Mesenteric fat pad (tissue), 1 donor: ENCODE data around the gene IGLL5. TPM values are rescaled to one million over a fixed set of nuclear protein-coding genes. Genes with fewer than 3 reads are reported as not detected.

Source experiments
- DNase-seq: peaks from one replicate; pipeline ENCODE4 v3.0.0-alpha.2; 2020; ENCODE audit warnings: low spot score
- total RNA-seq: library from RNA; stranded (reverse); fragmentation: NEBNext Ultra II Directional; extraction: Animal tissue kit (Norgen Biotek cat#: 25700); gene quantifications from one replicate; pipeline ENCODE4 v1.2.1, GENCODE V29; 2021
- donor health status: DM: yes; HTN: yes; CAD: no.

Gene IGLL5
- total RNA-seq, 1 donor from 2014 or later = not detected

DNA sequence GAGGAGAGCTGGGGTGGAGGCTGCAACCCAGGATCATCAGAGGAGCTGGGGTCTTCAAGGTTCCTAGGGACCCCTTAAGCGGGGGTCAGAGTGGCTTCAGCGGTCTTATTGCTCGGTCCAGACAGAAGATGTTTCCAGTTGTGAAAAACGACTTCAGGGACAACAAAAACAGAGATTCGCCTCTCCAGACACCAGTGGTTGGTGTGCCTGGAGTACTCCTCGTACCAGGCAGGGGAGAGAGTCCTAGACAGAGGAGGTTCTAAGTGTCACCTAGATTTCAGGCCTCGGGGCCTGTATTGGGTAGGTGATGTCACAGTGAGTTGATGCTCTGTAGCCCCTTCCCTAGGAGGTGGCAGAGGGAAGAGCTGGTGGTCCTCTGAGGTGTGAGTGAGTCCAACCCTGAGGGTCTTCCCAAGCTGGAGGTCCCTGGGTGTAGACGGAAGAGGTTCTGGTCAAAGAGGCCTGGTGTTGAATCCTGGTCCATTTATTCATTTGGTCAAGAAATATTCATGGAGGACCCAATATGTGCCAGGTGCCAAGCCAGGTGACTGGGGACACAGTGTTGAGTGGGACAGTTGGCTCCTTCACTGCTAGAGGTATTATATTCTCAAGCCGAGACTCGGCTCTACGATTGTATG, 4.4 kb upstream of the IGLL5 start:
- DNase-seq = peak; percentile 55

DNA sequence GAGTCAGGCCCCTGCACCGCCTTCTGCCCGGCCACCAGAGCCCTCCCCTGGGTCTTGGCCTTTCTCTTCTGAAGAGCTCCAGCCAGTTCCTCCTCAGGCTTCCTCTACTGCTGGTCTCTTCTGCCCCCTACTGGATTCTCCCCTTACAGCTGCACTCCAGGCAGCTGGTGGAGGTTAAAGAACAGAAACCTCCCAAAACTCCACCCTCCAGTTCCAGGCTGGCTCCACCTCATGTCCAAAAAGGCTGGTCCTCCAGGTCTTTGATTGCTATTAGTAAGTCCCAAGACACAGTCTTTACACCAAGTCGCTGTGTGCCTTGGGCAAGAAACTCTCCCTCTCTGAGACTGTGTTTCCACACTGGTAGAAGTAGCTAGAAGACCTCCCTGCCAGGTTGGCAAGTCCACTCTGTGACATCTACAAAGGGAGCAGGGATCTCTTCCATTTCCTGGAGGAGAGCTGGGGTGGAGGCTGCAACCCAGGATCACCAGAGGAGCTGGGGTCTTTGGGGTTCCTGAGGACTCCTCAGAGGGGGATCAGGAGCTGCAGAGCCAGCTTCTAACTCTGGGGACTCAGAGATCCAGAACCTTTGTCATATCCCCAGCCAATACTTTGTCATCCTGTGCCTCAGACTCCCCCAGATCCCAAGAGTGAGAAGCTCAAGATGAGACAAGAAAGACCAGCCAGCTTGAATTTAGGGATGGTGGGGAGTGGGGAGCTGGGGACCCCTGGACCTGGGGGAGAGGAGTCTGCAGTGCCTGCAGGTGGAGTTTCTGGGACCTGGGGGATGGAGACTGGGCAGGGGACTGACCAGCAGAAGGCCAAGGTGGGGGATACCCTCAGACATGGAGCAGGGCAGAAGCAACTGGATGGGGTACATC, 3.4 kb upstream of the IGLL5 start:
- DNase-seq = peak; percentile 65

DNA sequence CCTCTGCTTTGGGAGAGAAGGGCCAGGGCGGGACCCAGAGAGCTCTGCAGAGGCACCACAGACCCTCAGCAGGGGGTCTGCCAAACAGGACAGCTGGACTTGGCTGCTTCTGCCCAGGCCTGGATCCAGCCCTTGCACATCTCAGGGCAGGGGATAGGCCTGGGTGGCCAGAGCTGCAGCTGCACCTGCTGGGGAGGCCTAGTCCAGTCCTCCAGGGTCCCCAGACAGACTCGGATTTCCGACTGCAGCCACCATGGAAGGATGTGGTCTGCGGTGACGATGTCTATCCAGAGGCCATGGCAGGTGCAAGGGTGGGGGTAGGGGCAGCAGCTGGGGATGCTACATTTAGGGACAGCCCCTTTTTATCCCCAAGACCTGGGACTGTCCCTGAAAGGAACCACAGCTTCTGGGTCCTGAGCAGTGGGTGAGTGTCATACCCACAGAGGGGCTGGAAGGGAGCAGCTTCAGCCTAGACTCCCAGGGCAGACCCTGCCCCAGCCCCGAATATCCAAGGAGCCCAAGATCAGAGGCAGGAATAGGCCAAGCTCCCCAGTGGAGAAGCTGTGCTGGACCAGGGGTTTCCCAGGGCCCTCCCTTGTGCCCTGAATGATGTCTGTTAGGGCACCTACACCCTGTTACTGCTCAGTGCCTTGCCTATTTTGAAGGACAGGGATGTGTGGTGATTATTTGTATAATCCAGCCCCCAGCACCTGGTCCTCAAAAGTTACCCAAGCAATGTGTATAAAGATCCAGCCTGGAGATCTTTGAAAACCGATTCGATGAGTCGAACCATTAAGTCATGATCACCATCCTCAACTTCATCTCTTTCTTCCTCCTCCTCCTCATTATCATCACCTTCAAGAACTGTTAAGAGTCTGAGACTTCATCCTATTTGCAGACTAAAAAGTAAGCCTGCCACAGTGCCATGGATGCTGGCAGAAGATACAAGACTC, 2.5 kb upstream of the IGLL5 start:
- peak; percentile 69 for DNase-seq

DNA sequence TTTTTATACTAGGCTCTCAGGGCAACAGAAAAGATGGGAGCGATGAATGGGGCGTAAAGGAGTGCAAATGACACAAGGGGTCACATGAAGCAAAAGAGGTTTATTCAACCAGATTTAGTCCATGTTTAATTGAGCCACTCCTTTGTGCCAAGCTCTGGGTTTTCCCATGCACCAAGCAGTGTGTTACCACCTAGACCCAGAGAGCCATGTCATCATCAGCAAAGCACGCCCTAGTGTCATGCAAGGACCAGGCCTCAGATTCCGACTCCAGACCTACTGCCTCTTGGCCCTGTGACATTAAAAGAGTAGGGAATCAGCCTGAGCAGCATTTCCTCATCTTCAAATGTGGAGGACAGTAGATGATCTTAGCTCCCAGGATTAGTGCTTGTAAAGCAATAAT, 1.1 kb upstream of the IGLL5 start:
- peak; percentile 6 for DNase-seq

DNA sequence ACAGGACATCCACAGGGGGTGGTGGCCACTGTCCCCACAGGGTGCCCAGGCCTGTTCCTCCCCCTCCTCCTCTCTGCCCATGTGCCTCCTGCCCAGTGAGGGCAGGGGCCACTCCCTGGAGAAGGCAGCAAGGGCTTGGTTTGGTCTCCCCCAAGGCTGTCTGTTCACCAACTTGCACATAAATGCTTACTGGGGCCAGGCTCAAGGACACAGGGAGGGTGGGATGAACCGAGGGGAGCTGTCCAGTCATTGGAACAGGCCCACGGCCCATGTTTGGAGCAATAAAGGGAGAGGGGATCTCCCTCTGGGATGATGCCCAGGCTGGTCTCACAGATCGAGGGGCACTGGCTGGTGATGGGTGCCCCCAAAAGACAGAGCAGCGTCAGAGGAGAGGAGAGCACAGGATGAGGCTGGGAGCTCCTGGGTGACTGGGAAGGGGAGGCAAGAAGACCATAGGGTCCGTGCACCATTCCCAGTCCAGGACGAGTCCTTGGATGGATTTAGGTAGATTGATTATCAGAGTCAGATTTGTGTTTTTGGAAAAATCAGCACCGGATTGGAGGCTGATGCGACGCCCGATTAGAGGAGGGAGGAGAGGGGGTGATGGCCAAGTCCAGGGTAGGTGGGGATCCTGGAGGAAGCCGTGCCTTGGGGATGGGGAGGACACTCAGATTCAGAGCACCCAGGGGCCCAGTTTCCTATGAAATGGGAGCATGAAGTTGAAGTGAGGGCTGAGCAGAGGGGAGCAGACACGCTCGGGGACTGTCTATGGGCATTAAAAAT, 1.1 kb downstream of the IGLL5 start:
- peak; percentile 82 for DNase-seq

DNA sequence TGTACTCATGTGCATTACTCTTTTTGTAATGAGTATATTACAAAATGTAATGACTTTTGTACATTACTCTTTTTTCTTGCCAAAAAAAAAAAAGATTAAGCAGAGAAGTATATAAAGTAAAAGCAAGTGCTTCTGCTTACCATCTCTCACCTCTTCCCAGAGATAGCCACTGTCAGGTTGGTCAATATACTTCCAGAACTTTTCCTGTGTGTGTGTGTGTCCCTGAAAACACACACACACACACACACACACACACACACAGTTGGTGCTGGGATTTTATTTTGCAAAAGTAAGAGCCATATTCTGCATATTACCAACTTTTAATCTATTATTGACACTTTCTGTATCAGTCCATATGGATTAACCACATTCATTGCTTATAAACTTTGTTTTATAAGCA, 2.5 kb downstream of the IGLL5 start:
- DNase-seq = no peak

DNA sequence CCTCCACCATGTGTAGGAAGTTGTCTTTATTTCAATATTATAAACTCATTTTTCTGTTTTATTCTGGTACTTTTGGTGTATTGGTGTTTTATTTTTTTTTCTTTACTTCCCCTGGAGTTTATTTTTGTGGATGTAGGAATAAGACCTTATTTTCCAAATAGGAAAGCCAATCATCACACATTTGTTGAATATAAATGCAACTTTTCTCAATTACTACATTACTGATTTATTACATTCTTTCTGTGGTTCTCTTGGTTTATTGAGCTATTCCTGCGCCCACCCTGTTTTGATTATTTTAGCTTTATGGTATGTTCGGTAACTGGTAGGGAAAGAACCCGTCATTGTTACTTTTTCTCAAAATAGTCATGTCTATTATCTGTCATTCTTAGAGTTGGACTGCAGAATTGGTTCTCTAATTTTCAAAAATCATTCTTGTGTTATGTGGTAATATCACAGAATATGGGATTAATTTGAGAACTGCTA, 3.6 kb downstream of the IGLL5 start:
- DNase-seq = no peak

DNA sequence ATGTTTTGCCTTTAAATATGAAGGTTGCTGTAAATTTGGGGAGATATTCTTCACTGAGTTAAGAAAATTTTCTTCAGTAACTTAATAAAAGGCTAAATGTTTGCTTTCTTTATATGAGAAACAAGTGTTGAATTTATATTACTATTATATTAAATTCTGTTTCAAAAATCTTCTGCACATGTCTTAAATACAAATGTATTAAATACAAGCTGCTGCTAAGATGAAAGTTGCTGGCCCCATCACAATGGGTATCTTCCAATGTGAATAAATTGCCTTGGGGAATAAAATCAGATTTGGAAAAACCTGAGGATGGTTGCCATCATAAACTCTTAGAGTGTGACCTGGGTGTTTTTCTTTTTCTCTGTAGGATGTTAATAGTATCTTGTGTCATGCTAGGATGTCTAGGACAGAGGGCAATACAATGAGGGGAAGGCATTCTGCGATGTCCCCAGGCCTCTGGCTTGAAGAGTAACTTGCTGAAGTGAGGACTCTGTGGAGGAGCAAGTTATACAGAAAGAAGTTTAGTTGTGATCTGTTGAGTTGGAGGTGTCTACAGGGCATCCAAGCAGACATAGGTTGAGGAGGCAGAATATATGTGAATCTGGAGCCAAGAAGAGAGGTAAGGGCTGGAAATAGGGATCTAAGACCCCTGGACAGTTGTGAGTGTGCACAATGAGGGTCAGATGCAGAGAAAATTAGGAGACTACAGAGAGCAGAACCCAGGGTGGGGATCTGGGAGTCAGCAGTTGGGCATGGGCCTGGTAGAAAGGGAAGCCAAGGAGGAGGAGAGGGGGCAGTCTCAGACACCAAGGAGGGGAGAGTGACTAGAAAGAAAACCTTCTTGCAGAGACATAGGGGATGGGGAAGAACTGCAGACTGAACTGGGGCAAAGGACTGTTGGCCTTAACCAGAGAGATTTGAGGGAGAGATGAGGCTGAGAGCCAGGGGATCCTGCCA, 4.8 kb downstream of the IGLL5 start:
- no peak for DNase-seq

DNA sequence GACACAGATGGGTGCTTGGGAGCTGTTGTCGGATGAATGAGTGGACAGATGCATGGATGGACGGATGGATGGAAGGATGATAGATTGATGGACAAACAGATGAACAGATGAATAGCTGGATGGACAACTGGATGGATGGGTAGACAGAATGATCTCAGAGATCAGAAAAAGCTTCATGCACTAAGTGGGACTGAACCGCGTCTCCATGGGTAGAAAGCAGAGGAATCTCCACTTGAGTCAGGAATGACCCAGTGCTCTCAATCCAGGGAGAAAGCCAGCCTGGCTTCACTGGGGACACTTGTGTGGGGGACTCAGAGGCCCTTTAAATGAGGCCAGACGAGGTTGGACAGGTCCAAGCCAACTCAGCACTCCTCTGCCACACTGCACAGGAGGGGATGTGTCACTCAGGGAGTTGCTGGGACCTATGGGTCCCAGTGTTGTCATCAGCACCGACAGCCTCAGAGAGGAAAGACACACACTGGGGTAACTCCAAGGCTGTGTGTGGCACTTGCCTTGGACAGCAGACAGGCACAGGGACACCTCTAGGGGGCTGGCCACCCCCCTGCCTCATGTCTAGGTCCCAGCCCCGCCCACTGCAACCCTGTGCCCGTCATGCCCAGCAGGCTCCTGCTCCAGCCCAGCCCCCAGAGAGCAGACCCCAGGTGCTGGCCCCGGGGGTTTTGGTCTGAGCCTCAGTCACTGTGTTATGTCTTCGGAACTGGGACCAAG, 5.6 kb downstream of the IGLL5 start:
- peak; percentile 75 for DNase-seq

DNA sequence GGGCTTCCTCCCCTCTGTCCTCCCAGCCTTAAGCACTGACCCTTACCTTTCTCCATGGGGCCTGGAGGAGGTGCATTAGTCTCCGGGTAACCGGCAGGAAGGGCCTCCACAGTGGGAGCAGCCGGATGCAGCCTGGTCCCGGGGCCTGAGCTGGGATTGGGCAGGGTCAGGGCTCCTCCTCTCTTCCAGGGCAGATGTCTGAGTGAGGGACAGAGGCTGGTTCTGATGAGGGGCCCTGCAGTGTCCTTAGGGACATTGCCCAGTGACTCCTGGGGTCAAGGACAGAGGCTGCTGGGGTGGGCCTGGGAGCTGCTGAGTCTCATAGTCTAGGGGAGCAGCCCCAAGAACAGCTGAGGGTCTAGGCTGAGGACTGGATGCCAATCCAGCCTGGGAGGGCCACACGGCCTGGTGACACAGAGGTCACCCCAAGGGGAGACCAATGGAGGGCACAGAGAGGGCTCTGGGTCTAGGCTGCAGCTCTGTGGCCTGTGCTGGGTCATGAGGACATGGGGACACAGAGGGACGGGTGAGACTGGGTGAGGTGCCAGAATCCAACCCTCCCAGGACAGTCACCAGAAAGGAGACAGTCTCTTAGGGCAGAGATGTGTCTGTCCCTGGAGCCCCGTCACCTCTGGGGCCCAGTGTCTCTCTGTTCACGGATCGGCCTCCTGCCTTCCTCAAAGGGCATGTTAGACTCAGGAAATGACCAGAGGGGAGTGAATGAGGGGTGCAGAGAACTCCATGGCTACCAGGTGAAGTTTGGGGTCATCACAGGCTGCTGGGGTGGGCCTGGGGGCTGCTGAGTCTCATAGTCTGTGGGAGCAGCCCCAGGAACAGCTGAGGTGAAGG, 6.5 kb downstream of the IGLL5 start:
- DNase-seq = peak; percentile 84

DNA sequence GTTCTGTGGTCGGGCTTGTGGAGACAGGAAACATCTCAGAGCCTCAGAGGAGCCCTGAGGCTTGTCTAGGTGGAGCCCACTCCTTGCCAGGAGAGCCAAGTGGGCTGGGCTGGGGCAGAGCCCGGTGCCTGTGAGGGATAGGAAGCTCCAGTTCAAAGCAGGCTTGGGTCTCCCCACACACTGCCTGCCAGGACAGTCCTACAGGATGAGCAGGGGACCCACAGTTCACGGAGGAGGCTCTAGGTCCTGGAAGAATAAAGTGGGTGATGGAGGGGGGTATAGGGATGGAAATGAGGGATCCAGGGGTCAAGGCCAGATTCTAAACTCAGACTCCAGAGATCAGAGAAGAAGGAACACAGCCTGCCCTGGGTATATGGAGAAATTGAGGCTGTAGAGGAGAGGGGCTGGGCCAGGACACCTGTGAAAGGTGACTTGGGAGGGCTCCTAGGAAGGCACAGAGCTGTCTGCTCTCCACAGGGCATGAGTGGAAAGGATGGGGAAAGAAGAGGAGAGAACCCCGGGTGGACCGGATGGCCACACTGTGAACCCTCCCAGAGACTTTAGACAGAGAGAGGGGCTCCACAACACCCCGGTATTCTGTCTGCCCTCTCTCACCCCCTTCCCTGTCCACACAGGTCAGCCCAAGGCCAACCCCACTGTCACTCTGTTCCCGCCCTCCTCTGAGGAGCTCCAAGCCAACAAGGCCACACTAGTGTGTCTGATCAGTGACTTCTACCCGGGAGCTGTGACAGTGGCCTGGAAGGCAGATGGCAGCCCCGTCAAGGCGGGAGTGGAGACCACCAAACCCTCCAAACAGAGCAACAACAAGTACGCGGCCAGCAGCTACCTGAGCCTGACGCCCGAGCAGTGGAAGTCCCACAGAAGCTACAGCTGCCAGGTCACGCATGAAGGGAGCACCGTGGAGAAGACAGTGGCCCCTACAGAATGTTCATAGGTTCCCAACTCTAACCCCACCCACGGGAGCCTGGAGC, 7.4 kb downstream of the IGLL5 start:
- peak; percentile 73 for DNase-seq

DNA sequence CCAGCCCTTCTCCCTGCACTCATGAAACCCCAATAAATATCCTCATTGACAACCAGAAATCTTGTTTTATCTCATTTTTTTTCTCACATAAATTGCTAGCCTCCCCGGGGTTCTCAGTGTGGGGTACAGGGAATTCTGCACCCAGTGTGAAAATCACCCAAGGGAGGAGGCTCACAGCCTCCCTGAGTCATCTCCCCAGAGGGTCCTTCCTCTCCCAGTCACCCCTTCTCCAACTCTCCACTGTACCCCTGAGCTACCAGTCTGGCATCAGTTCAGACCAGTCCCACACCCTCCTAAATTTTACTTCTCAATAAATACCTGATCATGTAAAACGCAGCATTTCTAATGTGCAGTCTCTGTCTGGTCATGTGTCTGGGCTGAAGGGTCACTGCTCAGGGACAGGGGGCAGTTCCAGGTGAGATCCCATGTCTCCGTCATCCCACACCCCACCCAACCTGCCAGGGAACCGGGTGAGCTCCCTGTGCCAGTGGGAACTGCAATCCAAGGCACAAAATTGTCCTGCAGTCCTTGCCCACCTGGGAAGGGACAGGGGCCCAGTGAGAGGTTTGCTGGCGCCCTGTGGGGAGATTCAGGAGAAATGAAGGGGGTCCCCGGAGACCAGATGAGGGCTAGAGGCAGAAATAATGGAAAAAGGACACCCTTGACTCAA, 8.3 kb downstream of the IGLL5 start:
- peak; percentile 22 for DNase-seq

DNA sequence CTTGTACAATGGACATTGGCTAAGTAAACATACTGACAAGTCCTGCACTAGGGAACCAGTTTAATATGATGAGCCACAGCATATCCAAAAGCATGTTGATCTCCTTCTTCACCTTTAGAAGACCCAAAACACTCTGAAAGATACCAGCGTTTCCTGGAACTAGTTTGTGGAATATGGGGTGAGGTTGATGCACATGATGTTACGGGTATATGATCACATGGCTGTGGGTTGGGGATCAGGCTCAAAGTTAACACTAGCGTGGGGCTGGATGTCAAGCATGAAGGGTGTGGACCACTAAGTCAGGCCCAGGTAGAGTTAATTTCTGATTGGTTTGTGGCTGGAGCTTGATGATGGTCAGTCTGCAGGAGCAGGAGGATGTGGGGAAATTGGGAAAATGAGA, 9.0 kb downstream of the IGLL5 start:
- peak; percentile 11 for DNase-seq

DNA sequence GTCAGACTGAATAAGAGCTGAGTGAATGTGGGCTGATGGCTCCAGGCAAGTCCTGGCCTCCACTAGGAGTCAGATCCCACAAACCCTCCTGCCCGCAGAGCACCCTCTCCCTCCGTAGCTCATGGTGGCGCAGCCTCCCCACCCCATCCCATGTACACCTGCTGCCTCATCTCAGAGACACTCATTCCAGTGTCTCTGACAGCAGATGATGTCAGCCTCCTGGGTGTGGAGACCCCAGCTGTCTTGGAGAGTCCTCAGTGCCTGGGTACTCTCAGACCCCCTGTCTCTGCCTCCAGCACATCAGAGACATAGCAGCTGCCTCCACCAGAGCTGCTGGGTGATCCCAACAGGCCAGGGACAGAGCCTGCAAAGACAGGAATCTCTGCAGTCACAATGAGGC, 9.5 kb downstream of the IGLL5 start:
- DNase-seq = peak; percentile 79

DNA sequence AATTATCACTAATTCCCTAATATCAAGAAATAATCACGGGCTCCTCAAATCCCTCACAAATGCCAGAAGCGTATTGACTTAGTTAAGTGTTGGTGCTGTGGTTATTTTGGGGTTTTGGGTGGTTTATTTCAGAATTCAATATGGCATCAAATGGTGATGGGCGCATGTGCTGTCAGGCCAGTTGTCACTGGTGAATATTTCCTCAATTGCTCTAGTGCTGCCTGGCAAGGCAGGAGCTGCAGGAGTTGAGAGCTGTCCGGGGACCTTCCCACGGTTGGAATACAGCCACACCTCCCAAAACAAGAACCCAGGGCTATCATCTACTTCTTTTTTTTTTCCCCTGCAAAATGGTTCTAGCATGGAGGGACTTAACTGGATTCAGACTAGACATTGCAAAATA, 10.3 kb downstream of the IGLL5 start:
- DNase-seq = peak; percentile 9

DNA sequence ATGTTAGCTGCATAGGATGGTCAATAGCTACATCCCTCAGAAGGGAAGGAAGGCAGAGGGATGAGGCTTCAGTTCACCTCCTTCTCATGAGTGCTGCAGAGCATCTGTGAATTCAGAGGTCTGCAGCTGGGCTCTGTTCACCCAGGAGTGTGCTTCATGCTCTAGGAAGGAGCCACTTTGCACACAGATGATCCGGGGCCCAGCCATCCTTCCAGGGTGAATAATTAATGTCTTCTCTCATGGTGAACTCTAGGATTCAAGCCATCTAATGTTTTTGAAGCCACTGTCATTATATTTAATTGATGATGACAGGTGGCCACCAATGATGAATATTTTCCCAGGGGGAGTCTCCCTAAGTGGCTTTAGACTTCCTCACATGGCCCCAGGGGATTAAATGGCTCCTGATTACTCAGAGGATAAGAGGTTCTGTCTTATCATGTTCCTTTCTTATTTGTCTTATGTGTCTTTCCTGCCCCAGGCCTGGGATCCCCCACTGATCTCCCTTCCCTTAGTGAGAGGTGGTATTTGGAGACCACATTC, 10.9 kb downstream of the IGLL5 start:
- peak; percentile 18 for DNase-seq
